ENCODE results near the gene PCBP3. TPM values are rescaled to one million over a fixed set of nuclear protein-coding genes. Genes with fewer than 3 reads are reported as not detected.

PCBP3 gene
- total and polyA plus RNA-seq, 10 of the 15 experiments (the other 5 are each of a cell fraction or from before 2014, with no cell fraction given): 0.09 to 1.3 (median 0.46) TPM; not detected in 3

GRCh38 chr21:45639206-45640000 lies 4.1 kb upstream of the PCBP3 start:
- ATAC-seq: no peak
- no peak for FAIRE-seq
- H3K9ac ChIP-seq (ENCODE audit: control insufficient read depth, insufficient read depth, low read length): no peak overlapping the region
- intact Hi-C loops (cut with micrococcal nuclease; ENCODE audit: unreplicated experiment): no loop called here
- RAD21 ChIA-PET (ENCODE audit: unreplicated experiment): interaction anchor here (1.3 to 3.8 kb wide), 4 partner anchors 19 to 83 kb away, joined by 5 to 25 read pairs (median 16); no protein-coding TSS in a partner anchor
- no TSS peak for BruUV-seq (replicated peaks)
- TF ChIP-seq POLR2AphosphoS2 (IDR thresholded peaks at IDR 0.05; ENCODE audit: low read depth, low read length) (no peak), TAF1 (IDR thresholded peaks at IDR 0.05; ENCODE audit: borderline replicate concordance, low read depth, low read length) (no peak), FOXK2 (IDR thresholded peaks at IDR 0.05) (no peak), RAD51 (IDR thresholded peaks at IDR 0.05) (no peak), SMARCA5 (IDR thresholded peaks at IDR 0.05) (no peak), MEF2B (IDR thresholded peaks at IDR 0.05; ENCODE audit: partially characterized antibody, poor library complexity, severe bottlenecking) (no peak)
- H3K79me2 ChIP-seq (ENCODE audit: control insufficient read depth, insufficient read depth, low read length): no peaks in the 10 kb centered on the region
- H3K4me1 ChIP-seq (ENCODE audit: control insufficient read depth, insufficient read depth, low read length): peaks cover 30% of the 10 kb centered on the region
- H3K9me3 ChIP-seq (replicated peaks; ENCODE audit: control insufficient read depth, insufficient read depth, low read length): no peaks in the 10 kb centered on the region
- DNase-seq (ENCODE audit: low read depth, low spot score): no peak
- no peaks in the 10 kb centered on the region for H3K36me3 ChIP-seq (ENCODE audit: control insufficient read depth in 2 of 2, insufficient read depth in 2 of 2, low read length in 1 of 2)
- SMC1A ChIA-PET (ENCODE audit: uncharacterized antibody, unreplicated experiment): interaction anchor here (0.9 to 3.6 kb wide), 6 partner anchors 18 to 83 kb away, joined by 3 to 22 read pairs (median 6); no protein-coding TSS in a partner anchor
- H4K20me1 ChIP-seq (ENCODE audit: control insufficient read depth, insufficient read depth): no peaks in the 10 kb centered on the region
- H3K4me3 ChIP-seq: no peak overlapping the region
- in situ Hi-C loops (cut with MboI): no loop called here
- POLR2A ChIA-PET: interaction anchor here (0.6 to 3.7 kb wide), 4 partner anchors 19 to 85 kb away, joined by 3 to 24 read pairs (median 10); no protein-coding TSS in a partner anchor
- WGBS (ENCODE audit: insufficient coverage, insufficient replicate concordance, low lambda C conversion rate, missing lambda C conversion rate): 72% methylated on average over 11 of the region's 11 CpGs
- CTCF ChIA-PET: interaction anchor here (0.8 to 3.6 kb wide), 6 partner anchors 10 to 83 kb away, joined by 3 to 13 read pairs (median 4); no protein-coding TSS in a partner anchor
- H3K4me2 ChIP-seq (ENCODE audit: control insufficient read depth, insufficient read depth): peak overlapping the region; percentile 74; the same call in 1 of the 2 replicates
- H3K27me3 ChIP-seq (replicated peaks in 1 of 2; ENCODE audit: control insufficient read depth in 2 of 2, insufficient read depth in 2 of 2, low read length in 1 of 2): no peaks in the 10 kb centered on the region
- no peak overlapping the region for H3K27ac ChIP-seq (ENCODE audit: control insufficient read depth, insufficient read depth)
- no peak overlapping the region for H2AFZ ChIP-seq (ENCODE audit: control insufficient read depth, low read depth, low read length)

Measured in GM12878 (cell line).